Liver (tissue), 3 donors: ENCODE results near the gene SDC1.

Experiments used
- FOXA2 ChIP-seq: IDR thresholded peaks from 2 replicates; pipeline ENCODE4 v1.6.1; 2016; ENCODE audit warnings: antibody characterized with exemption
- GABPA ChIP-seq, 2 donors: IDR thresholded peaks in 1 of 2; conservative IDR thresholded peaks in 1 of 2; 2 replicates each; pipeline ENCODE4 v1.6.1; 2016; ENCODE audit warnings: antibody characterized with exemption in 2 of 2, mild to moderate bottlenecking in 1 of 2, moderate library complexity in 1 of 2
- JUND ChIP-seq, 2 donors: IDR thresholded peaks; 2 replicates each; pipeline ENCODE4 v1.6.1; 2016; ENCODE audit warnings: antibody characterized with exemption in 2 of 2
- REST ChIP-seq: IDR thresholded peaks from 2 replicates; pipeline ENCODE4 v1.6.1; 2016; ENCODE audit warnings: antibody characterized with exemption, mild to moderate bottlenecking
- SP1 ChIP-seq: IDR thresholded peaks from 2 replicates; pipeline ENCODE4 v1.6.1; 2018; ENCODE audit warnings: antibody characterized with exemption, mild to moderate bottlenecking
- YY1 ChIP-seq: IDR thresholded peaks from 2 replicates; pipeline ENCODE4 v1.6.1; 2016; ENCODE audit warnings: antibody characterized with exemption, mild to moderate bottlenecking
- TF ChIP-seq, protein P1 (sequence below): fragments of 150-350 bp; IDR thresholded peaks from 2 replicates; pipeline ENCODE4 v1.5.1; 2017; ENCODE audit warnings: improper control_type of control experiment, low read depth, low read length; ENCODE audit not compliant: missing input control
- TF ChIP-seq, protein P2 (sequence below): IDR thresholded peaks from 2 replicates; pipeline ENCODE4 v1.6.1; 2016; ENCODE audit warnings: antibody characterized with exemption
- donor health status: healthy.
- donor health status: healthy.

- TF ChIP-seq, protein P1, sequence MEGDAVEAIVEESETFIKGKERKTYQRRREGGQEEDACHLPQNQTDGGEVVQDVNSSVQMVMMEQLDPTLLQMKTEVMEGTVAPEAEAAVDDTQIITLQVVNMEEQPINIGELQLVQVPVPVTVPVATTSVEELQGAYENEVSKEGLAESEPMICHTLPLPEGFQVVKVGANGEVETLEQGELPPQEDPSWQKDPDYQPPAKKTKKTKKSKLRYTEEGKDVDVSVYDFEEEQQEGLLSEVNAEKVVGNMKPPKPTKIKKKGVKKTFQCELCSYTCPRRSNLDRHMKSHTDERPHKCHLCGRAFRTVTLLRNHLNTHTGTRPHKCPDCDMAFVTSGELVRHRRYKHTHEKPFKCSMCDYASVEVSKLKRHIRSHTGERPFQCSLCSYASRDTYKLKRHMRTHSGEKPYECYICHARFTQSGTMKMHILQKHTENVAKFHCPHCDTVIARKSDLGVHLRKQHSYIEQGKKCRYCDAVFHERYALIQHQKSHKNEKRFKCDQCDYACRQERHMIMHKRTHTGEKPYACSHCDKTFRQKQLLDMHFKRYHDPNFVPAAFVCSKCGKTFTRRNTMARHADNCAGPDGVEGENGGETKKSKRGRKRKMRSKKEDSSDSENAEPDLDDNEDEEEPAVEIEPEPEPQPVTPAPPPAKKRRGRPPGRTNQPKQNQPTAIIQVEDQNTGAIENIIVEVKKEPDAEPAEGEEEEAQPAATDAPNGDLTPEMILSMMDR = no peak
- TF ChIP-seq REST = no peak
- TF ChIP-seq YY1 = no peak
- no peak for TF ChIP-seq SP1
- TF ChIP-seq FOXA2 = no peak
- TF ChIP-seq JUND (IDR thresholded peaks at IDR 0.05) = no peak
- TF ChIP-seq GABPA (IDR thresholded peaks at IDR 0.05 in 1 of 2, conservative IDR thresholded peaks at IDR 0.05 in 1 of 2) = no peak
- TF ChIP-seq, protein P2, sequence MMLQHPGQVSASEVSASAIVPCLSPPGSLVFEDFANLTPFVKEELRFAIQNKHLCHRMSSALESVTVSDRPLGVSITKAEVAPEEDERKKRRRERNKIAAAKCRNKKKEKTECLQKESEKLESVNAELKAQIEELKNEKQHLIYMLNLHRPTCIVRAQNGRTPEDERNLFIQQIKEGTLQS = no peak
These were observed 47.2 kb downstream of the SDC1 start for GRCh38 chr2:20177556-20178248.
